Stimulated activated CD4-positive, alpha-beta T cell treated with anti-CD3 and anti-CD28 coated beads, TNF-alpha, amount 100 ng/mL, for 48 hours (primary cell): Measurements from ENCODE around the gene DOCK1.

Experiments used
- DNase-seq, 3 donors: peaks; one replicate each; pipeline ENCODE4 v3.0.0-alpha.2; 2020; ENCODE audit warnings: low read depth in 3 of 3

Gene DOCK1

GRCh38 chr10:127467811-127468210, 562.6 kb downstream of the DOCK1 start:
- no peak for DNase-seq

DNA sequence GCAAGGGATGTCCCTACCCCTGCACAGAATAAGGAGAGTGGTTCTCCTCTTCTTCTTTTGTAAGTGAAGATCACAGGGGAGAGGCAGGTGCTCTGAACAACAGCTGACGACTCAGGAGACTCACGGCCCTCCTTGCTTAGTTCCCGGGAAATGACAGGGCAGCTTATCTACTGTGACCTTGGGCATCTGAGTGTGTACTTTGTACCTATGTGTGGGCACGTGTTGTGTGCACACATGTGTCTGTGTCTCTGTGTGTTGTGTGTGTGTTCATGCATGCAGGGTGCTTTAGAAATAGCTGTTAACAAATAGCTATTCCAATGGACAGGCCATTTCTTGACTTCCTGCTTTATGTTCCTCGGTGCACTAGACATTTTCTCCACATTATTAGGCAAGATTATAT, 563.4 kb downstream of the DOCK1 start:
- DNase-seq: no peak

DNA sequence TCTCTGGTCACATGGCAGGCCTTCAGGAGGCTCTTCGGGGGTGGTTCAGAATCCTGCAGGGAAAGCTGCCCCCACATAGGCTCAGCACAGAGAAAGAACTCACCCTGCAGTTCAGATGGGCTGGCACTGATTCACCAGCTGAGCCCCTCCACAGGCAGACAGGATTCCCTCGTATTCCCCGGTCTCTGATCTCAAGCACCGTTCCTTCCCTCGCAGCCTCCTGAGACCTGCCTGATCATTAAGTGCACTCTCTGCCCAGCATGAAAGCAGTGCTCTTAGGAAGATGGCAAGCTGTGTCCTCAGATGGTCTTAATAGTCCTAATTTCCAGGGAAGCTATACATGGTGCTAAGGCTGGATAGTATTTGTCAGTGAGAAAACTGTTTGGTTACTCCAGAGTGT, 565.7 kb downstream of the DOCK1 start:
- no peak for DNase-seq

- DNase-seq: no peak
Observed at GRCh38 chr10:127472976-127473375, 567.7 kb downstream of the DOCK1 start.

DNA sequence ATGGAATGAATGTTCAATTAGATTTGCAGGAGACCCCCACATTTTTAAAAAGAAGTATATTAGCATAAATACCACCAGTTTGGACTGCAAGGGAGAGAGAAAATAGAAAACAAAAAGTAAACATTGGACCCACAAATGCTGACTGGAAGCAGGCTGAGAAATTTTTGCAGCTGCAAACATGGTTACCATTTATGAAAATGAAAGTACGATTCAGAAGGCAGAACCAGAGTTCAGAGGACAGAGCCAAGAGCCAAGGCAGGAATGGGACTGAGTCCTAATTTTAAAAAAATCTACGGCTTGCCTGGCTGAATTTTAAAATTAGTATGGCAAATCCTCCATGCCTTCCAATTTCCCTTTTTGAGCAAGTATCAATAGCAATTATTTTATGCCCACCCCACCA, 569.3 kb downstream of the DOCK1 start:
- DNase-seq: no peak

DNA sequence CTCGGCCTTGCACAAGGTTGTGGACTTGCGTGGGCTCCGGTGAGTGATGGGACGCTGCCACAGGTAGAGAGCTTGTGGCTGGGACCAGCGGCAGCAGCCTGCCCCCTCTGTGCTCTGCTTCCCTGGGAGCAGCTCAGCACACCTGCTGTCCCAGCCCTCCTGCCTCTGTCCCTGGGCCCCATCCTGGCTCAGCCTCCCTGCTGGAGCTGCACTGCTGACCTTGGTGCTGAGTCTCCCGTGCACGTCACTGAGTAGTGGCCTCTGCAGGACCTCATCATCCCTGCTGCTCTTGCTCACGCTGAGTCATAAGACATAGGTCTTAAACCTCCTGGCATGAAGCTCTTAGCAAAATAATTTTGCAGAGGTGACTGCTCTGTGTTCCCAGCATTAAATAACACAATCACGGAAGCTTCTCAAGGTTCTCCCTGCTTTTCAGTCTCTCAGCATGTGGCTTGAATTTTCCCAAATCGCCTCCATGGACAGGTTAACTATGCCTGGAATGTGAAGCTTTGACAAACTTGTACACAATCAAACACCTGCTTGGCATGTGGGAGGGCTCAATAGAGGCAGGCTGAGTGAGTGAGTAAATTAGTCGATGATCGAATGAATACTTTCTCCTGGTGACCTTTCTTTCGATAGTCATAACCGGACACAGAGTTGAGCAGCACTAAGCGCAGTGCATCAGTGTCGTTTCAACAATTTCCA, 580.1 kb downstream of the DOCK1 start:
- DNase-seq: no peak

- DNase-seq: no peak
Observed at GRCh38 chr10:127486355-127486754, 581.1 kb downstream of the DOCK1 start.

GRCh38 chr10:127492607-127493250, 587.5 kb downstream of the DOCK1 start:
- no peak for DNase-seq

GRCh38 chr10:127496035-127496434, 590.8 kb downstream of the DOCK1 start:
- DNase-seq: no peak

GRCh38 chr10:127497685-127498084, 592.5 kb downstream of the DOCK1 start:
- DNase-seq: no peak

GRCh38 chr10:127498087-127498486, 592.9 kb downstream of the DOCK1 start:
- no peak for DNase-seq

DNA sequence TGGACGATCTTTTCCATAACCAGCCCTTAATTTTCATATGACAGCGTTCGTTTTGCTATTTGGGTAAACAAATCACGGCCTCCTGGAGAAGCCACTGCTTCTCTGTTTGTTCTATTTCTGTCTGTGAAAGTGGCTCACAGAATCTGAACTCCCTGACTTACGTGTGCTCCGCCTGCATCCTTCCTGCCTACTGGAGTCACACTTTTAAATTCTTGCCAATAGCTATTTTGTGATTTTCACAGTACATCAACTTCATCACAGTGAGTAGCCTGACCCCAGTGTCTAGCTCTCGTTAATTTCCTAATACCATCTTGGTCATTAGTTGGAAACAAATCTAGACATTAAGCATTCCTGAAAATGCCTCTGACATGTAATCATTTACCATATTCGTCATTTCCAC, 594.9 kb downstream of the DOCK1 start:
- no peak for DNase-seq
